WTC11 (cell line): ENCODE data around the gene CCDC69. TPM values are rescaled to one million over a fixed set of nuclear protein-coding genes. Genes with fewer than 3 reads are reported as not detected.

Experiments used
- ATAC-seq: fragments of 200-7000 bp; cut with Tn5 transposase; 2 replicates; pipeline ENCODE4 v1.10.0; 2021; ENCODE audit warnings: mild to moderate bottlenecking, moderate library complexity
- CTCF ChIA-PET: fragments of 300-600 bp; sonication (Branson Sonifier 250); formaldehyde crosslinking; loops from one replicate; lab custom pipeline; 2021; ENCODE audit warnings: antibody characterized with exemption; lab: Charles Lee
- POLR2A ChIA-PET: fragments of 350-600 bp; sonication (Branson Sonifier 250); formaldehyde crosslinking; loops from one replicate; lab custom pipeline; 2021; ENCODE audit warnings: antibody characterized with exemption; lab: Charles Lee
- DNase-seq: peaks from one replicate; pipeline ENCODE4 v3.0.0; 2021; ENCODE audit warnings: low spot score
- H3K27ac Mint-ChIP-seq: 2 replicates; pipeline ENCODE4 v1.8.0; 2021; ENCODE audit warnings: mixed read lengths
- H3K27me3 Mint-ChIP-seq: 2 replicates; pipeline ENCODE4 v1.8.0; 2021; ENCODE audit warnings: low read depth, mild to moderate bottlenecking, moderate library complexity, mixed read lengths
- H3K36me3 Mint-ChIP-seq: 2 replicates; pipeline ENCODE4 v1.8.0; 2021; ENCODE audit warnings: mixed read lengths
- H3K4me1 Mint-ChIP-seq: 2 replicates; pipeline ENCODE4 v1.8.0; 2022; ENCODE audit warnings: mixed read lengths
- H3K4me3 Mint-ChIP-seq: 2 replicates; pipeline ENCODE4 v1.8.0; 2021; ENCODE audit warnings: mild to moderate bottlenecking, moderate library complexity, mixed read lengths
- H3K9me3 Mint-ChIP-seq: 2 replicates; pipeline ENCODE4 v1.8.0; 2021; ENCODE audit warnings: mixed read lengths
- ARID4B ChIP-seq: sonication (generic); formaldehyde crosslinking; IDR thresholded peaks from 2 replicates; pipeline ENCODE4 v1.8.0; 2023; ENCODE audit warnings: missing genetic modification reagents, mild to moderate bottlenecking, borderline replicate concordance
- CTCF ChIP-seq: fragments of 200-600 bp; IDR thresholded peaks from 2 replicates; pipeline ENCODE4 v1.8.0; 2022; ENCODE audit warnings: antibody characterized with exemption
- E2F4 ChIP-seq: sonication (generic); formaldehyde crosslinking; IDR thresholded peaks from 2 replicates; pipeline ENCODE4 v1.8.1; 2022; ENCODE audit warnings: low read depth, mild to moderate bottlenecking, moderate library complexity, missing genetic modification reagents, borderline replicate concordance
- E2F5 ChIP-seq: sonication (generic); formaldehyde crosslinking; IDR thresholded peaks from 2 replicates; pipeline ENCODE4 v1.8.1; 2022; ENCODE audit warnings: mild to moderate bottlenecking, moderate library complexity, missing genetic modification reagents
- HMGXB4 ChIP-seq: sonication (generic); formaldehyde crosslinking; IDR thresholded peaks from 2 replicates; pipeline ENCODE4 v1.8.1; 2023; ENCODE audit warnings: mild to moderate bottlenecking, moderate library complexity, missing genetic modification reagents
- JUN ChIP-seq: sonication (generic); formaldehyde crosslinking; IDR thresholded peaks from 2 replicates; pipeline ENCODE4 v1.8.0; 2023; ENCODE audit warnings: mild to moderate bottlenecking, missing genetic modification reagents
- NFE2L1 ChIP-seq: sonication (generic); formaldehyde crosslinking; IDR thresholded peaks from 2 replicates; pipeline ENCODE4 v1.8.1; 2023; ENCODE audit warnings: missing genetic modification reagents
- OVOL2 ChIP-seq: fragments of 250-450 bp; sonication (Bioruptor Pico); IDR thresholded peaks from 2 replicates; pipeline ENCODE4 v1.9.0; 2021; ENCODE audit warnings: mild to moderate bottlenecking, borderline replicate concordance
- RELA ChIP-seq: sonication (generic); formaldehyde crosslinking; IDR thresholded peaks from 2 replicates; pipeline ENCODE4 v1.8.1; 2022; ENCODE audit warnings: missing genetic modification reagents, mild to moderate bottlenecking, borderline replicate concordance
- RORB ChIP-seq: fragments of 250-450 bp; sonication (Bioruptor Pico); IDR thresholded peaks from 2 replicates; pipeline ENCODE4 v1.9.0; 2021; ENCODE audit warnings: mild to moderate bottlenecking
- ZBTB43 ChIP-seq: sonication (generic); formaldehyde crosslinking; IDR thresholded peaks from 2 replicates; pipeline ENCODE4 v1.8.1; 2023; ENCODE audit warnings: mild to moderate bottlenecking, missing genetic modification reagents
- ZNF423 ChIP-seq: fragments of 250-450 bp; sonication (Bioruptor Pico); IDR thresholded peaks from 2 replicates; pipeline ENCODE4 v2.1.2; 2022; ENCODE audit warnings: mild to moderate bottlenecking, moderate library complexity
- total RNA-seq: library from RNA; stranded (reverse); gene quantifications from 3 replicates; pipeline ENCODE4 v1.2.3, GENCODE V29; 2021
- TF ChIP-seq, protein P1 (sequence below): sonication (generic); formaldehyde crosslinking; IDR thresholded peaks from 2 replicates; pipeline ENCODE4 v1.8.0; 2022; ENCODE audit warnings: mild to moderate bottlenecking, missing genetic modification reagents
- TF ChIP-seq, protein P2 (sequence below): sonication (generic); formaldehyde crosslinking; IDR thresholded peaks from 2 replicates; pipeline ENCODE4 v1.8.0; 2023; ENCODE audit warnings: mild to moderate bottlenecking, missing genetic modification reagents

The CCDC69 gene
- total RNA-seq, 1 experiment from 2014 or later, result 12.4 TPM

GRCh38 chr5:151189151-151189550 is 34.7 kb downstream of the CCDC69 start:
- H3K9me3 Mint-ChIP-seq, result peaks cover 4% of the 10 kb centered on the region
- ATAC-seq (no peak), DNase-seq (no peak)
- peaks cover 26% of the 10 kb centered on the region for H3K4me1 Mint-ChIP-seq
- TF ChIP-seq ZBTB43 (CRISPR knock-in tag), result no peak
- no peak for TF ChIP-seq JUN (CRISPR knock-in tag)
- TF ChIP-seq E2F5 (CRISPR knock-in tag), result no peak
- TF ChIP-seq HMGXB4 (CRISPR knock-in tag), result no peak
- TF ChIP-seq NFE2L1 (CRISPR knock-in tag), result no peak
- no peak for TF ChIP-seq ZNF423
- no peak for TF ChIP-seq OVOL2 (CRISPR knock-in tag)
- TF ChIP-seq, protein P1, sequence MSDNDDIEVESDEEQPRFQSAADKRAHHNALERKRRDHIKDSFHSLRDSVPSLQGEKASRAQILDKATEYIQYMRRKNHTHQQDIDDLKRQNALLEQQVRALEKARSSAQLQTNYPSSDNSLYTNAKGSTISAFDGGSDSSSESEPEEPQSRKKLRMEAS (CRISPR knock-in tag), result no peak
- no peak for TF ChIP-seq E2F4 (CRISPR knock-in tag)
- TF ChIP-seq ARID4B (CRISPR knock-in tag), result no peak
- no peak overlapping the region for H3K27ac Mint-ChIP-seq
- no peaks in the 10 kb centered on the region for H3K27me3 Mint-ChIP-seq
- ChIA-PET CTCF (interaction anchor here (1.1 to 1.4 kb wide), 2 partner anchors 50 to 63 kb away, joined by 3 to 5 read pairs; partner anchors contain the start of gene GM2A), POLR2A (no interaction called here)
- peaks cover 4% of the 10 kb centered on the region; the same call in 1 of the 2 replicates for H3K36me3 Mint-ChIP-seq
- no peak overlapping the region for H3K4me3 Mint-ChIP-seq

- Mint-ChIP-seq H3K4me3 (no peak overlapping the region), H3K36me3 (peaks cover 2% of the 10 kb centered on the region; the same call in 1 of the 2 replicates), H3K4me1 (peaks cover 25% of the 10 kb centered on the region), H3K27me3 (no peaks in the 10 kb centered on the region), H3K27ac (no peak overlapping the region), H3K9me3 (no peaks in the 10 kb centered on the region)
- TF ChIP-seq RORB (CRISPR knock-in tag), result no peak
- CTCF ChIA-PET, result no interaction called here
- ATAC-seq (no peak), DNase-seq (no peak)
- POLR2A ChIA-PET, result no interaction called here
These were observed 37.4 kb downstream of the CCDC69 start for GRCh38 chr5:151186538-151186937.

DNA sequence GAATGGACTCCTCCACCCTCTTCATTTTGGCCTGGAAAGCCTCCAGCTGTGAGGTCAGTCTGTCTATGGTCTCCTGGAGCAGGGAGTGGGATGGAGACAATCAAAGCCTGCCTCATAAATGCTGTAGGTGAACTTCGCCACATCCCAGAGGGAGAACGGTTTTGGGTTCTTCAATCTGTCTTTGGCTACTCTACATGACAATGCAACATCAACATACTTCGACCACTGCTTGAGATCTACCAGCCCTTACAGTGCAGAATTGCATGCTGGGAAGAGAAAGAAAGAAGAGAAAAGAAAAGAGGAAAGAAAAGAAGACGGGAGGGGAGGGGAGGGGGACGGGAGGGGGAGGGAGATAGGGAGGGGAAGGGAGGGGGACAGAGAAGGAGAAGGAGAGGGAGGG is 37.8 kb downstream of the CCDC69 start:
- TF ChIP-seq CTCF (no peak), RELA (no peak)
- TF ChIP-seq, protein P2, sequence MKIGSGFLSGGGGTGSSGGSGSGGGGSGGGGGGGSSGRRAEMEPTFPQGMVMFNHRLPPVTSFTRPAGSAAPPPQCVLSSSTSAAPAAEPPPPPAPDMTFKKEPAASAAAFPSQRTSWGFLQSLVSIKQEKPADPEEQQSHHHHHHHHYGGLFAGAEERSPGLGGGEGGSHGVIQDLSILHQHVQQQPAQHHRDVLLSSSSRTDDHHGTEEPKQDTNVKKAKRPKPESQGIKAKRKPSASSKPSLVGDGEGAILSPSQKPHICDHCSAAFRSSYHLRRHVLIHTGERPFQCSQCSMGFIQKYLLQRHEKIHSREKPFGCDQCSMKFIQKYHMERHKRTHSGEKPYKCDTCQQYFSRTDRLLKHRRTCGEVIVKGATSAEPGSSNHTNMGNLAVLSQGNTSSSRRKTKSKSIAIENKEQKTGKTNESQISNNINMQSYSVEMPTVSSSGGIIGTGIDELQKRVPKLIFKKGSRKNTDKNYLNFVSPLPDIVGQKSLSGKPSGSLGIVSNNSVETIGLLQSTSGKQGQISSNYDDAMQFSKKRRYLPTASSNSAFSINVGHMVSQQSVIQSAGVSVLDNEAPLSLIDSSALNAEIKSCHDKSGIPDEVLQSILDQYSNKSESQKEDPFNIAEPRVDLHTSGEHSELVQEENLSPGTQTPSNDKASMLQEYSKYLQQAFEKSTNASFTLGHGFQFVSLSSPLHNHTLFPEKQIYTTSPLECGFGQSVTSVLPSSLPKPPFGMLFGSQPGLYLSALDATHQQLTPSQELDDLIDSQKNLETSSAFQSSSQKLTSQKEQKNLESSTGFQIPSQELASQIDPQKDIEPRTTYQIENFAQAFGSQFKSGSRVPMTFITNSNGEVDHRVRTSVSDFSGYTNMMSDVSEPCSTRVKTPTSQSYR (CRISPR knock-in tag), result no peak
- TF ChIP-seq, all 79 proteins: peak for 0
- Mint-ChIP-seq H3K9me3 (no peaks in the 10 kb centered on the region), H3K27ac (no peak overlapping the region), H3K27me3 (peaks cover 1% of the 10 kb centered on the region; the same call in 1 of the 2 replicates), H3K36me3 (peaks cover 2% of the 10 kb centered on the region; the same call in 1 of the 2 replicates), H3K4me1 (peaks cover 21% of the 10 kb centered on the region), H3K4me3 (no peak overlapping the region)
- ChIA-PET CTCF (no interaction called here), POLR2A (no interaction called here)
- no peak for DNase-seq
- peak; percentile 55 for ATAC-seq
